Rectal smooth muscle tissue (tissue), 1 donor: ENCODE results near the gene IFITM1.
"Not testable (repeated sequence)": the region's sequence is repeated elsewhere in the genome, so short reads cannot be mapped to it uniquely, and the experiment has no call there.

Experiments
- H3K27ac ChIP-seq: one replicate; pipeline ENCODE4 v1.7.0; 2013; ENCODE audit warnings: low read depth, low read length, inconsistent platforms
- H3K27me3 ChIP-seq: one replicate; pipeline ENCODE4 v1.7.0; 2013; ENCODE audit warnings: low read length; ENCODE audit not compliant: control insufficient read depth, insufficient read depth
- H3K36me3 ChIP-seq: one replicate; pipeline ENCODE4 v1.7.0; 2013; ENCODE audit warnings: low read length; ENCODE audit not compliant: control insufficient read depth, insufficient read depth
- H3K4me1 ChIP-seq: one replicate; pipeline ENCODE4 v1.7.0; 2013; ENCODE audit warnings: low read length; ENCODE audit not compliant: control insufficient read depth, insufficient read depth
- H3K4me3 ChIP-seq: one replicate; pipeline ENCODE4 v1.7.0; 2013; ENCODE audit warnings: low read length
- H3K9ac ChIP-seq: one replicate; pipeline ENCODE4 v1.7.0; 2013; ENCODE audit warnings: low read length

IFITM1 gene

GRCh38 chr11:331358-332060 lies 17.7 kb downstream of the IFITM1 start:
- Histone ChIP-seq H3K36me3 (no peaks in the 10 kb centered on the region), H3K9ac (no peak overlapping the region), H3K4me3 (no peak overlapping the region), H3K27me3 (no peaks in the 10 kb centered on the region), H3K27ac (no peak overlapping the region), H3K4me1 (peaks cover 10% of the 10 kb centered on the region)

- peaks cover 2% of the 10 kb centered on the region for H3K4me1 ChIP-seq
- H3K27ac ChIP-seq: no peak overlapping the region
These were observed 19.0 kb downstream of the IFITM1 start for GRCh38 chr11:332651-333480.

GRCh38 chr11:333616-334263 lies 19.9 kb downstream of the IFITM1 start:
- H3K4me3 ChIP-seq, H3K27me3 ChIP-seq, H3K9ac ChIP-seq, H3K4me1 ChIP-seq, H3K36me3 ChIP-seq: not testable (repeated sequence)
- peak overlapping the region; percentile 24 for H3K27ac ChIP-seq

More at GRCh38 chr11:332651-333480, 19.0 kb downstream of the IFITM1 start:
- Histone ChIP-seq H3K9ac (no peak overlapping the region), H3K4me3 (no peak overlapping the region), H3K27me3 (no peaks in the 10 kb centered on the region), H3K36me3 (no peaks in the 10 kb centered on the region)

GRCh38 chr11:334264-334994 lies 20.6 kb downstream of the IFITM1 start:
- no peaks in the 10 kb centered on the region for H3K36me3 ChIP-seq
- H3K4me3 ChIP-seq: no peak overlapping the region
- H3K4me1 ChIP-seq: peaks cover 2% of the 10 kb centered on the region
- H3K9ac ChIP-seq: no peak overlapping the region
- no peaks in the 10 kb centered on the region for H3K27me3 ChIP-seq
- peak overlapping the region; percentile 24 for H3K27ac ChIP-seq

GRCh38 chr11:335779-336658 lies 22.2 kb downstream of the IFITM1 start:
- no peaks in the 10 kb centered on the region for H3K36me3 ChIP-seq
- H3K4me3 ChIP-seq: no peak overlapping the region
- peaks cover 2% of the 10 kb centered on the region for H3K4me1 ChIP-seq
- H3K27me3 ChIP-seq: no peaks in the 10 kb centered on the region
- H3K9ac ChIP-seq: no peak overlapping the region
- peak overlapping the region; percentile 3 for H3K27ac ChIP-seq

GRCh38 chr11:336659-337198 lies 22.9 kb downstream of the IFITM1 start:
- Histone ChIP-seq H3K4me1 (peaks cover 2% of the 10 kb centered on the region), H3K27me3 (no peaks in the 10 kb centered on the region), H3K4me3 (no peak overlapping the region), H3K9ac (no peak overlapping the region), H3K36me3 (no peaks in the 10 kb centered on the region), H3K27ac (no peak overlapping the region)

GRCh38 chr11:337711-338110 lies 23.9 kb downstream of the IFITM1 start:
- Histone ChIP-seq H3K27me3 (no peaks in the 10 kb centered on the region), H3K4me3 (no peak overlapping the region), H3K27ac (no peak overlapping the region), H3K4me1 (peaks cover 2% of the 10 kb centered on the region), H3K36me3 (no peaks in the 10 kb centered on the region), H3K9ac (no peak overlapping the region)

GRCh38 chr11:339963-340362 lies 26.1 kb downstream of the IFITM1 start:
- Histone ChIP-seq H3K27ac (no peak overlapping the region), H3K4me3 (no peak overlapping the region), H3K27me3 (no peaks in the 10 kb centered on the region), H3K9ac (no peak overlapping the region), H3K4me1 (peaks cover 2% of the 10 kb centered on the region), H3K36me3 (no peaks in the 10 kb centered on the region)

- H3K4me3 ChIP-seq: no peak overlapping the region
- no peak overlapping the region for H3K27ac ChIP-seq
- H3K36me3 ChIP-seq: no peaks in the 10 kb centered on the region
- H3K27me3 ChIP-seq: no peaks in the 10 kb centered on the region
- peaks cover 2% of the 10 kb centered on the region for H3K4me1 ChIP-seq
- no peak overlapping the region for H3K9ac ChIP-seq
These were observed 27.0 kb downstream of the IFITM1 start for GRCh38 chr11:340539-341512.

GRCh38 chr11:342328-342727 lies 28.5 kb downstream of the IFITM1 start:
- Histone ChIP-seq H3K27me3 (no peaks in the 10 kb centered on the region), H3K4me3 (no peak overlapping the region), H3K9ac (no peak overlapping the region), H3K27ac (no peak overlapping the region), H3K4me1 (no peaks in the 10 kb centered on the region), H3K36me3 (no peaks in the 10 kb centered on the region)
